ENCODE measurements around the gene UBASH3A.

Gene UBASH3A

DNA sequence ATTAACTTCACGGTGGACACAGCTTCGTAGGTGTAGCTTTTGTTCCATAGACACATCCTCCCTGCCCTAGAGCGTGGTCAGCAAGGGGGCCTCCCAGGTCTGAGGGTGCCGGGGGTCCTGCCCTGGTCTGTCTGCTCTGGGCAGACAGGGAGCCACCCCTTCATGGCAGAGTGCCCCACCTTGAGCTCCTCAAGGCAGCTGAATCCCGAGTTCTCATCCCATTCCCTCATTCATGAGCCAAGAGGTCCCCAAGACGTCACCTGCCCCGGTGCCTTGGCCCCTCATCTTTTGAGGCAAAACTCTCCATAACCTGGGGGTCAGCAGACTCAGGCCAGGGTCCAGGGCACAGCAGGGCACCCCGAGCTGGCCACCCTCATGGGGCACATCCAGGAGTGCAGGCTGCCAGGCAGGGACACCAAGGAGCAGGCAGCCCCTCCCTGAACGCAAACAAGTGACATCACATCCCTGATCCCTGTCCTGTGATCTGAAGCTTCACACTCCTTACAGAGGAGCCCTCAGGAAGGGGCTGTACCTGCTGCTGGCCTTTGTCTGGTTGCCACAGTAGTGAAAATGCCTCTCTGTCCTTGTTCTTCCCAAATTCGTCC lies 23.3 kb downstream of the UBASH3A start:
- TF ChIP-seq, protein P1, sequence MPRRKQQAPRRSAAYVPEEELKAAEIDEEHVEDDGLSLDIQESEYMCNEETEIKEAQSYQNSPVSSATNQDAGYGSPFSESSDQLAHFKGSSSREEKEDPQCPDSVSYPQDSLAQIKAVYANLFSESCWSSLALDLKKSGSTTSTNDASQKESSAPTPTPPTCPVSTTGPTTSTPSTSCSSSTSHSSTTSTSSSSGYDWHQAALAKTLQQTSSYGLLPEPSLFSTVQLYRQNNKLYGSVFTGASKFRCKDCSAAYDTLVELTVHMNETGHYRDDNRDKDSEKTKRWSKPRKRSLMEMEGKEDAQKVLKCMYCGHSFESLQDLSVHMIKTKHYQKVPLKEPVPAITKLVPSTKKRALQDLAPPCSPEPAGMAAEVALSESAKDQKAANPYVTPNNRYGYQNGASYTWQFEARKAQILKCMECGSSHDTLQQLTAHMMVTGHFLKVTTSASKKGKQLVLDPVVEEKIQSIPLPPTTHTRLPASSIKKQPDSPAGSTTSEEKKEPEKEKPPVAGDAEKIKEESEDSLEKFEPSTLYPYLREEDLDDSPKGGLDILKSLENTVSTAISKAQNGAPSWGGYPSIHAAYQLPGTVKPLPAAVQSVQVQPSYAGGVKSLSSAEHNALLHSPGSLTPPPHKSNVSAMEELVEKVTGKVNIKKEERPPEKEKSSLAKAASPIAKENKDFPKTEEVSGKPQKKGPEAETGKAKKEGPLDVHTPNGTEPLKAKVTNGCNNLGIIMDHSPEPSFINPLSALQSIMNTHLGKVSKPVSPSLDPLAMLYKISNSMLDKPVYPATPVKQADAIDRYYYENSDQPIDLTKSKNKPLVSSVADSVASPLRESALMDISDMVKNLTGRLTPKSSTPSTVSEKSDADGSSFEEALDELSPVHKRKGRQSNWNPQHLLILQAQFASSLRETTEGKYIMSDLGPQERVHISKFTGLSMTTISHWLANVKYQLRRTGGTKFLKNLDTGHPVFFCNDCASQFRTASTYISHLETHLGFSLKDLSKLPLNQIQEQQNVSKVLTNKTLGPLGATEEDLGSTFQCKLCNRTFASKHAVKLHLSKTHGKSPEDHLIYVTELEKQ (tag by site-specific recombination; IDR thresholded peaks at IDR 0.05; ENCODE audit: borderline replicate concordance) = no peak
- TF ChIP-seq ZNF549 (tag by site-specific recombination; IDR thresholded peaks at IDR 0.05) (no peak), ZNF202 (tag by site-specific recombination; IDR thresholded peaks at IDR 0.05; ENCODE audit: borderline replicate concordance) (no peak)
- TF ChIP-seq, protein P2, sequence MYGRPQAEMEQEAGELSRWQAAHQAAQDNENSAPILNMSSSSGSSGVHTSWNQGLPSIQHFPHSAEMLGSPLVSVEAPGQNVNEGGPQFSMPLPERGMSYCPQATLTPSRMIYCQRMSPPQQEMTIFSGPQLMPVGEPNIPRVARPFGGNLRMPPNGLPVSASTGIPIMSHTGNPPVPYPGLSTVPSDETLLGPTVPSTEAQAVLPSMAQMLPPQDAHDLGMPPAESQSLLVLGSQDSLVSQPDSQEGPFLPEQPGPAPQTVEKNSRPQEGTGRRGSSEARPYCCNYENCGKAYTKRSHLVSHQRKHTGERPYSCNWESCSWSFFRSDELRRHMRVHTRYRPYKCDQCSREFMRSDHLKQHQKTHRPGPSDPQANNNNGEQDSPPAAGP (tag by site-specific recombination; IDR thresholded peaks at IDR 0.05) = peak; percentile 95
- Histone ChIP-seq H3K36me3 (ENCODE audit: control insufficient read depth in 2 of 2, insufficient read depth in 1 of 2, low read length in 2 of 2) (no peaks in the 10 kb centered on the region), H3K4me1 (ENCODE audit: control insufficient read depth, insufficient read depth, low read length) (no peaks in the 10 kb centered on the region), H3K27ac (ENCODE audit: extremely low read depth, low read depth, low read length) (no peak overlapping the region), H3K4me3 (ENCODE audit: low read depth, low read length) (no peak overlapping the region), H3K9me3 (ENCODE audit: control insufficient read depth, insufficient read depth, low read depth, low read length) (no peaks in the 10 kb centered on the region)
- POLR2A ChIA-PET = no interaction called here
- CTCF ChIA-PET = no interaction called here

DNA sequence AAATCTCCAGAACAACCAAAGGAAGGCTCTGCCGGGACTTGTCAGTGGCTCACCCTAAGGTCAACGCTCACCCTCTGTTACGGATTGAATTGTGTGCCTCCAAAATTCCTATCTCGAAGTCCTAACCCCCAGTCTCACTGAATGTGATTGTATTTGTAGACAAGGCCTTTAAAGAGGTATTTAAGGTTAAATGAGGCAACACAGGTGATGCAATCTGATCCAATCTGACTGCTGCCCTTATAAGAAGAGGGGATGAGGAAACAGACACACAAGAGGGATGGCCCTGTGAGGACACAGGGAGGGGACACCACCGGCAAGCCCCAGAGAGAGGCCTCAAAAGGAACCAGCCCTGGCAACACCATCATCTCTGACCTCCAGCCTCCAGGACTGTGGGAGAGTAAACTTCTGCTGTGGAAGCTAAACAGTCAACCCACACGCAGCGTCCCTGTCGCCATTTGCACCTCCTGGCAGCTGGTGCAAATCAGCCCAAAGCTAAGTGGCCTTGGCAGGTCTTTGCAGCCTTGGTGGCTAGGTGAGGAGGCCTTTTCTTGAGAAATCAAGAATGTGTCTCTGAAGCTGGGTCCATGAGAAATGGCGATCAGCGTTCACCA lies 24.2 kb downstream of the UBASH3A start:
- Histone ChIP-seq H3K4me1 (ENCODE audit: control insufficient read depth, insufficient read depth, low read length) (no peaks in the 10 kb centered on the region), H3K27ac (ENCODE audit: extremely low read depth, low read depth, low read length) (no peak overlapping the region), H3K36me3 (ENCODE audit: control insufficient read depth in 2 of 2, insufficient read depth in 1 of 2, low read length in 2 of 2) (no peaks in the 10 kb centered on the region), H3K9me3 (ENCODE audit: control insufficient read depth, insufficient read depth, low read depth, low read length) (no peaks in the 10 kb centered on the region), H3K4me3 (ENCODE audit: low read depth, low read length) (no peak overlapping the region)
- ChIA-PET CTCF (interaction anchor here (0.5 kb wide), 1 partner anchor 611 kb away, joined by 3 read pairs; no protein-coding TSS in a partner anchor), POLR2A (no interaction called here)
- TF ChIP-seq TRIM28 (IDR thresholded peaks at IDR 0.05; ENCODE audit: borderline replicate concordance, low read length) (no peak), GFI1B (tag by site-specific recombination; IDR thresholded peaks at IDR 0.05) (no peak), YY2 (tag by site-specific recombination; IDR thresholded peaks at IDR 0.05) (no peak), ZNF292 (tag by site-specific recombination; IDR thresholded peaks at IDR 0.05; ENCODE audit: borderline replicate concordance, low read depth) (no peak), ZNF571 (tag by site-specific recombination; IDR thresholded peaks at IDR 0.05) (no peak), ZNF423 (tag by site-specific recombination; IDR thresholded peaks at IDR 0.05) (no peak), ZIC2 (tag by site-specific recombination; IDR thresholded peaks at IDR 0.05) (no peak), ZNF184 (tag by site-specific recombination; IDR thresholded peaks at IDR 0.05) (no peak), ZFP37 (tag by site-specific recombination; IDR thresholded peaks at IDR 0.05) (no peak), ZNF48 (tag by site-specific recombination; IDR thresholded peaks at IDR 0.05) (no peak), ZNF146 (tag by site-specific recombination; IDR thresholded peaks at IDR 0.05) (no peak), ZNF433 (tag by site-specific recombination; IDR thresholded peaks at IDR 0.05; ENCODE audit: low read depth) (no peak), FEZF1 (tag by site-specific recombination; IDR thresholded peaks at IDR 0.05) (no peak)

DNA sequence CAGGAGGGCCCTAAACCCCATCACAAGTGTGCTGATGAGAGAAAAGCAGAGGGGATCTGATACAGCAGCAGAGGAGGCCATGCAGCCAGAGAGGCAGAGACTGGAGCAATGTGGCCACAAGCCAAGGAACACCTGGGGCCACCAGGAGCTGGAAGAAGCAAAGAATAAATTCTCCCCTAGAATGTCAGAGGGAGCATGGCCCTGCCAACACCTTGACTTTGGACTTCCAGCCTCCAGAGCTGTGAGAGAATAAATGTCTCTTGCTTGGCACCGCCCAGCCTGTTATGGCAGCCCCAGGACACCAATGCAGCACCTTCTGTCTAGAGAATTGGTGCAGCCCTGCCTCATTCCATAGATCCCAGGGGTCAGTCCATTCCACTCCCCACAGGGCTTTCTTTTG lies 25.3 kb downstream of the UBASH3A start:
- Histone ChIP-seq H3K27ac (ENCODE audit: extremely low read depth, low read depth, low read length) (no peak overlapping the region), H3K9me3 (ENCODE audit: control insufficient read depth, insufficient read depth, low read depth, low read length) (no peaks in the 10 kb centered on the region), H3K4me1 (ENCODE audit: control insufficient read depth, insufficient read depth, low read length) (no peaks in the 10 kb centered on the region), H3K4me3 (ENCODE audit: low read depth, low read length) (no peak overlapping the region), H3K36me3 (ENCODE audit: control insufficient read depth in 2 of 2, insufficient read depth in 1 of 2, low read length in 2 of 2) (no peaks in the 10 kb centered on the region)
- ChIA-PET CTCF (interaction anchor here (0.5 to 0.9 kb wide), 3 partner anchors 9 to 170 kb away, joined by 3 to 5 read pairs (median 3); no protein-coding TSS in a partner anchor), POLR2A (no interaction called here)
- TF ChIP-seq ZNF146 (tag by site-specific recombination; IDR thresholded peaks at IDR 0.05) = no peak
- TF ChIP-seq ZNF202 (tag by site-specific recombination; IDR thresholded peaks at IDR 0.05; ENCODE audit: borderline replicate concordance) = no peak
- no peak for TF ChIP-seq ZNF433 (tag by site-specific recombination; IDR thresholded peaks at IDR 0.05; ENCODE audit: low read depth)
- peak; percentile 73 for TF ChIP-seq ZNF548 (tag by site-specific recombination; IDR thresholded peaks at IDR 0.05)
